ENCODE results near the gene SLC8A1. TPM values are rescaled to one million over a fixed set of nuclear protein-coding genes. Genes with fewer than 3 reads are reported as not detected.

SLC8A1 gene
- total RNA-seq, 4 donors from 2014 or later, result 22.8 to 65.5 (median 42.0) TPM

DNA sequence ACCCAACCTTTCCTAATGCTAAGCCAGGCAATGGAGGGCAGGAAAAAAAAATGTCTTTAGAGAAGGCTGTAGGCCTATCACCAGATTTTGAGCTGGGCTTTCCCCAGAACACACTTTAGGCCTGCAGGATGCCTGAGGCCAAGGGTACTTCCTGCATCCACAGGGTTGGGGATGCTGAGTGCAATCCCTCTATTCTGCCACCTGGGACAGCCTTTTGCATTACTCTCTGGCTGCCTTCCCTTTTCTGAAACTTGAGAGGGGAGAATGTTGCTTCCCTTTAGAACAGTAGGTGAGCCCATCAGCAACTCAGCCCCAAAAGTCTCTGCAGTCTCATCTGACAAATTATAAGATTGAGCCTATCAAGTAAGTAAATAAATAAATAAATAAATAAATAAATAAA lies 195.2 kb downstream of the SLC8A1 start:
- TF ChIP-seq, protein P1, sequence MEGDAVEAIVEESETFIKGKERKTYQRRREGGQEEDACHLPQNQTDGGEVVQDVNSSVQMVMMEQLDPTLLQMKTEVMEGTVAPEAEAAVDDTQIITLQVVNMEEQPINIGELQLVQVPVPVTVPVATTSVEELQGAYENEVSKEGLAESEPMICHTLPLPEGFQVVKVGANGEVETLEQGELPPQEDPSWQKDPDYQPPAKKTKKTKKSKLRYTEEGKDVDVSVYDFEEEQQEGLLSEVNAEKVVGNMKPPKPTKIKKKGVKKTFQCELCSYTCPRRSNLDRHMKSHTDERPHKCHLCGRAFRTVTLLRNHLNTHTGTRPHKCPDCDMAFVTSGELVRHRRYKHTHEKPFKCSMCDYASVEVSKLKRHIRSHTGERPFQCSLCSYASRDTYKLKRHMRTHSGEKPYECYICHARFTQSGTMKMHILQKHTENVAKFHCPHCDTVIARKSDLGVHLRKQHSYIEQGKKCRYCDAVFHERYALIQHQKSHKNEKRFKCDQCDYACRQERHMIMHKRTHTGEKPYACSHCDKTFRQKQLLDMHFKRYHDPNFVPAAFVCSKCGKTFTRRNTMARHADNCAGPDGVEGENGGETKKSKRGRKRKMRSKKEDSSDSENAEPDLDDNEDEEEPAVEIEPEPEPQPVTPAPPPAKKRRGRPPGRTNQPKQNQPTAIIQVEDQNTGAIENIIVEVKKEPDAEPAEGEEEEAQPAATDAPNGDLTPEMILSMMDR (IDR thresholded peaks at IDR 0.05), result no peak
- TF ChIP-seq POLR2A (IDR thresholded peaks at IDR 0.05) (no peak), POLR2AphosphoS5 (IDR thresholded peaks at IDR 0.05) (no peak), EP300 (IDR thresholded peaks at IDR 0.05; ENCODE audit: low read depth) (no peak)
- in situ Hi-C loops (cut with MboI; ENCODE audit: low pct_ligation_motif_present in 1 of 4, low pct_unique_long_range_greater_than_20kb in 1 of 4, low sequenced_read_pairs in 3 of 4), result no loop called here
- no peak for DNase-seq
- Histone ChIP-seq H3K27me3 (no peaks in the 10 kb centered on the region), H3K4me1 (peaks cover 0 to under 1% (median 0%) of the 10 kb centered on the region in 4 donors), H3K4me3 (no peak overlapping the region), H3K27ac (no peak overlapping the region), H3K9me3 (no peaks in the 10 kb centered on the region), H3K36me3 (no peaks in the 10 kb centered on the region)
- intact Hi-C loops (cut with DNase I; ENCODE audit: low total_unique reads), result no loop called here

DNA sequence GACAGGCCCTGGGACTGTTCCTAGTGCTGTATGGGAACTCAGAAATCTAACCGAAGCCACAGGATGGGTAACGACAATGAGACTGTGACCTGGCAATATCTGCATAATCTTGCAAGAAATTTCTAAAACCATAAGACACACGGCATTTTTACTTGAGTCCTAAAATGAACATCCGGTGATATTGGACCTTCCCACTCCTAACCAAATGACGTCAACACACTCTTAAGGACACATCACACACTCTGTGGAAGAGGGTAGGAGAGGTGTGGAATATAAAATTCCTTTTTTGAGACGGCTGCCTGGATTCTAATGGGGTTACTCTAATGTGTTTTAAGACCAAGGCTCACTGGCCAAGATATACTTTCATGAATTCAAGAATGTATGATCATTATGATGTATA lies 195.9 kb downstream of the SLC8A1 start:
- Histone ChIP-seq H3K4me3 (no peak overlapping the region), H3K27ac (no peak overlapping the region), H3K9me3 (no peaks in the 10 kb centered on the region), H3K36me3 (no peaks in the 10 kb centered on the region), H3K4me1 (peaks cover 0 to 5% (median 0%) of the 10 kb centered on the region in 4 donors), H3K27me3 (no peaks in the 10 kb centered on the region)
- 89 to 93% methylated on average over 6 of the region's 6 CpGs for WGBS, 2 donors (ENCODE audit: low coverage in 1 of 2)
- intact Hi-C loops (cut with DNase I; ENCODE audit: low total_unique reads), result no loop called here
- DNase-seq, result no peak
- no peak for TF ChIP-seq EP300 (IDR thresholded peaks at IDR 0.05; ENCODE audit: low read depth)
- TF ChIP-seq, protein P1 (IDR thresholded peaks at IDR 0.05), result no peak
- TF ChIP-seq POLR2A (IDR thresholded peaks at IDR 0.05), result no peak
- TF ChIP-seq POLR2AphosphoS5 (IDR thresholded peaks at IDR 0.05), result no peak
- in situ Hi-C loops (cut with MboI; ENCODE audit: low pct_ligation_motif_present in 1 of 4, low pct_unique_long_range_greater_than_20kb in 1 of 4, low sequenced_read_pairs in 3 of 4), result no loop called here

DNA sequence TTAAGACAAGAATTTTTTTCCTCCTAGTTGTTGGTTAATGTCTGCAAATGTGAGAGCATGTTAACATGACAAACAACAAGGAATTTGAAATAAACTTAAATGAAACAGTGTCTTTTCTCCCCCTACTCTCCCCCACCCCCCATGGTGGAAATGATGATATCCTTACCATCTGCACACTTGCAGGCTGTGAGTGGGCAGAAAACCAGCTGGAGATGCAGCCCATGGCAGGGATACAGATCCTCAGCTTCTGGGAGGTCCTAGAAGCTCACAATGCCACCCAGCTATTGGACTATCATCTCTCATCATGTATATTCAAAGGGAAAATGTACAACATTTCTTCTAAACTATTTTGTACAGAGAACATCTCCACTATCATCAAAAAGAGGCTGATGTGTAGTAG lies 196.8 kb downstream of the SLC8A1 start:
- H3K27ac ChIP-seq, result no peak overlapping the region
- intact Hi-C loops (cut with DNase I; ENCODE audit: low total_unique reads) (no loop called here), in situ Hi-C loops (cut with MboI; ENCODE audit: low pct_ligation_motif_present in 1 of 4, low pct_unique_long_range_greater_than_20kb in 1 of 4, low sequenced_read_pairs in 3 of 4) (no loop called here)
- TF ChIP-seq POLR2AphosphoS5 (IDR thresholded peaks at IDR 0.05), result no peak
- TF ChIP-seq EP300 (IDR thresholded peaks at IDR 0.05; ENCODE audit: low read depth), result no peak
- no peaks in the 10 kb centered on the region for H3K36me3 ChIP-seq
- no peaks in the 10 kb centered on the region for H3K9me3 ChIP-seq
- H3K27me3 ChIP-seq, result no peaks in the 10 kb centered on the region
- DNase-seq, result no peak
- H3K4me3 ChIP-seq, result no peak overlapping the region
- H3K4me1 ChIP-seq, result peaks cover 0 to 5% (median 0%) of the 10 kb centered on the region in 4 donors

DNA sequence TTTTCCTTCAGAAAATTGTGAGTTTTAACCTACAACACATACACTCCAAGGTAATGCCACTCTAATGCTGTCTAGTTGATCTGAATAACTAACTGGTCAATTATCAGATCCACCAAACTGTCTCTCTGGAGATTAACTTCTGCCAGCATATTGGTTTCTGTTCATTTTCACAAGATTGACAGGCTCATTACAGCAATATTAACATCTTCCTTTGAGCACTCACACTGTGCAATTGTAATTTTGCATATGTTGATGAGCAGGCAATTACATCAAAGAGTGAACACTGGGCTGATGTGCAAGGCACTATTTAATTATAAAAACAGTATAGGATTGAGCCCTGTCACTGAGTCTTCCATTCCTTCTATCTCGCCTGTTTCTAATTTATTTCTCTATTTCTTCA lies 197.3 kb downstream of the SLC8A1 start:
- Histone ChIP-seq H3K36me3 (no peaks in the 10 kb centered on the region), H3K4me1 (peaks cover 0 to 5% (median 0%) of the 10 kb centered on the region in 4 donors), H3K9me3 (no peaks in the 10 kb centered on the region), H3K27ac (no peak overlapping the region), H3K27me3 (no peaks in the 10 kb centered on the region), H3K4me3 (no peak overlapping the region)
- DNase-seq, result no peak
- WGBS, 2 donors (ENCODE audit: low coverage in 1 of 2), result 71 to 95% methylated on average over 1 of the region's 1 CpG
- intact Hi-C loops (cut with DNase I; ENCODE audit: low total_unique reads) (no loop called here), in situ Hi-C loops (cut with MboI; ENCODE audit: low pct_ligation_motif_present in 1 of 4, low pct_unique_long_range_greater_than_20kb in 1 of 4, low sequenced_read_pairs in 3 of 4) (no loop called here)
- TF ChIP-seq, protein P1 (IDR thresholded peaks at IDR 0.05), result no peak
- TF ChIP-seq POLR2A (IDR thresholded peaks at IDR 0.05) (no peak), POLR2AphosphoS5 (IDR thresholded peaks at IDR 0.05) (no peak), EP300 (IDR thresholded peaks at IDR 0.05; ENCODE audit: low read depth) (no peak)

DNA sequence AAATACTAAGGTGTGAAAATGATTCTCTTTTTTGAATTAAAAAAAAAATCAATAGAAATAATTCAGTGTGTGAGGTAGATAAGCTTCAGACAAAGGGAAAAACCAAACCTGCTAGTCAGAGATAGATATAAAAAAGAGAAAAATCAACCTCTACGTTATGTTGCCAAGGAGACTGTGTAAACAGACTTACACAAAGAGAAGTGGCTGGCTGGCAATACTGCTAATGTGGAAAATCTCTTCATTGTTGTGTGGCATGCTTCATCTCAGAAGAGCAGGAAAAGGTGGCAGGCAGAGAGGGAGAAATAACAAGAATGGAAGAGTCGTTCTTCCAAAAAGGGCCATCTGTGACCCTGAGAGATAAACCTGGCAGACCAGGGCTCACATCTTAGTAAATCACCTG lies 200.8 kb downstream of the SLC8A1 start:
- H3K9me3 ChIP-seq, result no peaks in the 10 kb centered on the region
- H3K27me3 ChIP-seq, result no peaks in the 10 kb centered on the region
- WGBS, 2 donors (ENCODE audit: low coverage in 1 of 2), result 10 to 28% methylated on average over 1 to 2 of the region's 2 CpGs
- no peak overlapping the region for H3K27ac ChIP-seq
- intact Hi-C loops (cut with DNase I; ENCODE audit: low total_unique reads), result no loop called here
- H3K4me3 ChIP-seq, result no peak overlapping the region
- peaks cover 0 to 6% (median 1%) of the 10 kb centered on the region in 4 donors for H3K4me1 ChIP-seq
- in situ Hi-C loops (cut with MboI; ENCODE audit: low pct_ligation_motif_present in 1 of 4, low pct_unique_long_range_greater_than_20kb in 1 of 4, low sequenced_read_pairs in 3 of 4), result no loop called here
- TF ChIP-seq EP300 (IDR thresholded peaks at IDR 0.05; ENCODE audit: low read depth), result no peak
- peak in 1 of 3 donors; percentile 21 for TF ChIP-seq POLR2AphosphoS5 (IDR thresholded peaks at IDR 0.05)
- DNase-seq, result no peak
- no peaks in the 10 kb centered on the region for H3K36me3 ChIP-seq
